PFSK-1 (cell line): ENCODE measurements around the gene AOAH.

ENCODE experiments used
- POLR2AphosphoS5 ChIP-seq: IDR thresholded peaks from 2 replicates; pipeline ENCODE4 v1.6.1; 2012; ENCODE audit warnings: low read depth, mild to moderate bottlenecking, control low read depth, low read length, moderate library complexity
- REST ChIP-seq, 2 experiments: IDR thresholded peaks; 2 replicates each; pipeline versions ENCODE4 v1.6.1 to v1.8.0; 2011 to 2012; ENCODE audit warnings: low read depth in 2 of 2, low read length in 2 of 2, control low read depth in 1 of 2, inconsistent platforms in 1 of 2, mild to moderate bottlenecking in 1 of 2, moderate library complexity in 1 of 2; ENCODE audit not compliant: insufficient read depth in 1 of 2
- SIN3A ChIP-seq: IDR thresholded peaks from 2 replicates; pipeline ENCODE4 v1.6.1; 2012; ENCODE audit warnings: mild to moderate bottlenecking, low read length, moderate library complexity, borderline replicate concordance; ENCODE audit not compliant: insufficient read depth
- TAF1 ChIP-seq: IDR thresholded peaks from 2 replicates; pipeline ENCODE4 v1.6.1; 2012; ENCODE audit warnings: low read length, control low read depth, borderline replicate concordance; ENCODE audit not compliant: insufficient read depth

DNA sequence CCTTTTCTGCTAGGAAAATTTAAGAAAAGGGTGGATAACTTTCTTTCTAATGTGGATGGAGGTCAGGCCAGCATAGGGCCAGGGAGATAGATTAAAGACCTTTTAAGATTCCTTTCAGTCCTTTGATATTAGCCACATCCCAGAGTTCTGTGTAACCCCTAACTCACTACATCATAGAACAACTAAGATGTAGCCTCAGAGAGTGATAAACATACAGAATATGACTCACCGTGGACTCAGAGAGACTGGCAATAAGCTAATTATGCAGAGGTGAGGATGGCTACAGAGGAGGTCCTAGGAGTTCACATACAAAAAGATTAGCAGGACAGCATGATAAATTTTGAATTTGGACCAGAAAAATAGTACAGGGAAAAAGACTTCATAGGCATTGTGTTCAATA, 141.0 kb downstream of the AOAH start:
- no peak for TF ChIP-seq REST (IDR thresholded peaks at IDR 0.05; ENCODE audit: insufficient read depth in 1 of 2, low read depth in 2 of 2, low read length in 2 of 2)
- no peak for TF ChIP-seq SIN3A
- no peak for TF ChIP-seq TAF1
- TF ChIP-seq POLR2AphosphoS5, result no peak
